ENCODE results near the gene PTOV1.

- TF ChIP-seq SP1 (IDR thresholded peaks at IDR 0.05) (no peak), HDGF (IDR thresholded peaks at IDR 0.05; ENCODE audit: borderline replicate concordance) (no peak), FOXA1 (IDR thresholded peaks at IDR 0.05) (no peak), FOXM1 (IDR thresholded peaks at IDR 0.05; ENCODE audit: borderline replicate concordance) (no peak), BHLHE40 (IDR thresholded peaks at IDR 0.05; ENCODE audit: borderline replicate concordance) (no peak), NFRKB (IDR thresholded peaks at IDR 0.05) (no peak), ELF4 (IDR thresholded peaks at IDR 0.05) (no peak), SUZ12 (IDR thresholded peaks at IDR 0.05) (no peak), LEF1 (IDR thresholded peaks at IDR 0.05; ENCODE audit: borderline replicate concordance) (no peak), TARDBP (IDR thresholded peaks at IDR 0.05) (no peak)
- TF ChIP-seq, protein P1, sequence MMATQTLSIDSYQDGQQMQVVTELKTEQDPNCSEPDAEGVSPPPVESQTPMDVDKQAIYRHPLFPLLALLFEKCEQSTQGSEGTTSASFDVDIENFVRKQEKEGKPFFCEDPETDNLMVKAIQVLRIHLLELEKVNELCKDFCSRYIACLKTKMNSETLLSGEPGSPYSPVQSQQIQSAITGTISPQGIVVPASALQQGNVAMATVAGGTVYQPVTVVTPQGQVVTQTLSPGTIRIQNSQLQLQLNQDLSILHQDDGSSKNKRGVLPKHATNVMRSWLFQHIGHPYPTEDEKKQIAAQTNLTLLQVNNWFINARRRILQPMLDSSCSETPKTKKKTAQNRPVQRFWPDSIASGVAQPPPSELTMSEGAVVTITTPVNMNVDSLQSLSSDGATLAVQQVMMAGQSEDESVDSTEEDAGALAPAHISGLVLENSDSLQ (IDR thresholded peaks at IDR 0.05): no peak
Measured at GRCh38 chr19:49848938-49849337, 2.0 kb upstream of the PTOV1 start.

Data from HEK293T (cell line).